AG09309 (cell line): ENCODE results near the gene ZFHX3.

Experiments
- DNase-seq: peaks from one replicate; pipeline ENCODE4 v3.0.0-alpha.2; 2010; ENCODE audit warnings: low read depth
- H3K4me3 ChIP-seq: 2 replicates; pipeline ENCODE4 v1.5.1; 2011; ENCODE audit warnings: mild to moderate bottlenecking, low read depth, low read length, moderate library complexity; ENCODE audit not compliant: control insufficient read depth
- TF ChIP-seq, protein P1 (sequence below): IDR thresholded peaks from 2 replicates; pipeline ENCODE4 v1.5.1; 2011; ENCODE audit warnings: mild to moderate bottlenecking, low read depth, low read length, inconsistent platforms; ENCODE audit not compliant: insufficient read depth, control insufficient read depth; ENCODE audit errors: missing control alignments

Gene ZFHX3

DNA sequence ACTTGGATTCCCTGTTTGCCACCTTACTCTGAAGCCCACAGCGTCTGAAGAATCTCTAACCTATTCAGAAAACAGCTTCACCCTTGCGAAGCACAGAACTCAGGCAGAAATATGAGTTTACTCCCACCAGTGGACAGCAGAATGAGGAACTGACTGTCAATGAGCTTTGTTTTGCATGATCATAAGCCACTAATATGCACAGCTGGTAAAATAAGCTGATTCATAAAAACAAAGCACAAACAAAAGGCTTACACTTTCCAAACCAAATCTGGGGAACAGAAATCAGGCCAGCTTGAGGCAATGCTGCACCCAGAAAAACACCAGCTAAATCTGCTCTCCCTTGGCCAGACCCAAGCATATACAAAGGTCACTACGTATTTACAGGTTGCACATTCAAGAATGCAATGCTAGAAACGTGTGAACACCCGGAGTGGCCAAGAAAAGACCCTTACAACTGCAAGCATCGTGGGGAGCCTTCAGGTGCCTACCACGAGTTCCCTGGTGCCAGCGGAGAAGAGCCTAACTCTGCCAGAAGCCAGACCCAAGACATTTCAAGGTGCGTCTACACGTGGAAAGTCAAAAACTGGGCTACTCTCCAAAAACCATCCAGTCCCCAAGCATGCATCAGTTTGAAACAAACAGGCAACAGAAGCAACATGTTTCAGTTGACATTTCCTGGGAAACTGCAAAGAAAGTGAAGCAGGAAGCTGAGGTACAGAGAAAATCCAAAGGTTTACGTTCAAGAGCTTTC is 207.1 kb downstream of the ZFHX3 start:
- no peak for DNase-seq
- TF ChIP-seq, protein P1, sequence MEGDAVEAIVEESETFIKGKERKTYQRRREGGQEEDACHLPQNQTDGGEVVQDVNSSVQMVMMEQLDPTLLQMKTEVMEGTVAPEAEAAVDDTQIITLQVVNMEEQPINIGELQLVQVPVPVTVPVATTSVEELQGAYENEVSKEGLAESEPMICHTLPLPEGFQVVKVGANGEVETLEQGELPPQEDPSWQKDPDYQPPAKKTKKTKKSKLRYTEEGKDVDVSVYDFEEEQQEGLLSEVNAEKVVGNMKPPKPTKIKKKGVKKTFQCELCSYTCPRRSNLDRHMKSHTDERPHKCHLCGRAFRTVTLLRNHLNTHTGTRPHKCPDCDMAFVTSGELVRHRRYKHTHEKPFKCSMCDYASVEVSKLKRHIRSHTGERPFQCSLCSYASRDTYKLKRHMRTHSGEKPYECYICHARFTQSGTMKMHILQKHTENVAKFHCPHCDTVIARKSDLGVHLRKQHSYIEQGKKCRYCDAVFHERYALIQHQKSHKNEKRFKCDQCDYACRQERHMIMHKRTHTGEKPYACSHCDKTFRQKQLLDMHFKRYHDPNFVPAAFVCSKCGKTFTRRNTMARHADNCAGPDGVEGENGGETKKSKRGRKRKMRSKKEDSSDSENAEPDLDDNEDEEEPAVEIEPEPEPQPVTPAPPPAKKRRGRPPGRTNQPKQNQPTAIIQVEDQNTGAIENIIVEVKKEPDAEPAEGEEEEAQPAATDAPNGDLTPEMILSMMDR, result no peak
- no peak overlapping the region for H3K4me3 ChIP-seq

DNA sequence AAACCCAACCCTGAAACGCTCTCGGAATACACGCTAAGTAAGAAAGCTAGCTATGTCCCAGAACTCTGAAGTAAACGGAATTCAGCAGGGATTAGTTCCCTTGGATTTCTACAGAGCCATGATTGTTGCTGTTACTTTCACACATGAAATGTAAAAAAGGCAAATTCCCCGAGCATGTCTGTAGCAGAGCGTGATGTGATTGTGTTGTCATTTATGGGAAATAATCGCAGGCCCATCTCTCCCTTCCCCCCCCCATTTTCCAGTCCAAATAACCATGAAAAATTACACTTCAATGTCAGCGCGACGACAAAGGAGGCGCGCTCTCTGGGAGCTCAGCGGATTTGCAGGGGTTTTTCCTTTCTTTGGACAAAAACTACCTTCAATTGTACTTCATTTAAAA is 209.0 kb downstream of the ZFHX3 start:
- DNase-seq, result no peak
- H3K4me3 ChIP-seq, result no peak overlapping the region
- TF ChIP-seq, protein P1, result no peak

DNA sequence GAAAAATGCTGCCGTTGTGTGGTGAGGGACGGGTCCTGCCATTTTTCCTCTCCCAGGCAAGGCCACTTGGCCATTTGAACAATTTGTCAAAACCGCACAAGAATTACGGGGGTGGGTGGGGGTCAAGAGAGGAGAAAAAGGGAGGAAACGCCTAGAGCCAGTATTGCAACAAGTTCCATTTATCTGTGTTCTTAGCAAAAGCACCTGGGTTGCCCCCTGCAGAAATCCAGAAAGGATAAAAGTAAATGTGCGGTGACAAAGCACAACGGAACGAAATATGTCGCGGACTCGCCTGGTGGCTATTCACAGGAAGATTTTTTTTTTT is 209.4 kb downstream of the ZFHX3 start:
- no peak overlapping the region for H3K4me3 ChIP-seq
- TF ChIP-seq, protein P1, result no peak
- no peak for DNase-seq

DNA sequence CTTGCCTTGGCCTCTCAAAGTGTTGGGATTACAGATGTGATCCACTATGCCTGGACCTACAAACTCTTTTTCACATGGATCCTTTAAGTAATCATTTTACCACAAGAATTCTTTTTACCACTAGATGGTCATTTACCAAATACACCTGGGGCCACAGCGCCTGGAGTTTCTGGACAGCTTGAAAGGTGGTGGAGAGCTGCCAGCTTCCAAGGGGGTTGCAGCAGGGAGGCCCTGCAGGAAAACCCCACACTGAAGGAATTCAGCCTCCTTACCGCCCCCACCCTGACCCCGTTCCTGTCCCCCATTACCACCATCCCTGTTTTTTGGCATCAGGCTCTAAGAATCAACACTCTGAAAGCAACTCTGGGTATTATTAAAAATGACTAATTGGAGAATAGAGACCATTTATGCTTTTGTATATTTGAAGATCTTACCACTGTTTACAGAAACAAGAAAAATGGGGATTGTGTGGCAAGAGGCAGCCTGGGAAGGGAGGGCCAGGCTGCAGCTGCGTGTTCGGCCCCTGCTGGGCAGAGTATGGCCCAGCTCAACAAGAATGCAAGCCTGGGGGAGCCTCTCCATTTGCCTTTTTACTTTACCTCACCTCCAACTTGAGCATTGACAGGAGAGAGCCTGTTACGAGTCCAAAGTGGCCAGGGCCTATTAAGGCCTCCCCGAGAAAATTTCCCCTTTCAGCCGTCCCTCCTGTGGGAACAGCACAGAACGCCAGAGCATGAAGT is 209.9 kb downstream of the ZFHX3 start:
- DNase-seq, result no peak
- TF ChIP-seq, protein P1, result no peak
- no peak overlapping the region for H3K4me3 ChIP-seq

DNA sequence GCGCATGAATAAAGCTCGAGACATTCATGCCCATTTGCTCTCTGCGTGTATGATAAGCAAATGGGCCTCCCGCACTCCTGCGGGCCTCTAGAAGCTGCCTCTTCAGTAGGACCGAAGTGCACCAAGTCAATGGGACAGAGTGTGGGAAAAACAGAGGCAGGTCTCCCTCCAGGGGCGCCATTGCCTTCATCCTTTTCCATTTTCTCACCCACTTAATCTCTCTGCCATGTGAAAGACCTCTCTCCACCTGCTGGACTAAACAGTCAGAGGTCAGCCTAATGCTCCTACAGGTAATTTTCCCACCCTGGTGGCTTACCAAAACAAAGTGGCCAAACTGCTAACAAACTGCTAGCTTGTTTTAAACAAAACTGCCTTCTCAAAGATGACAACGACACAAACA is 210.9 kb downstream of the ZFHX3 start:
- no peak for DNase-seq
- TF ChIP-seq, protein P1, result no peak
- H3K4me3 ChIP-seq, result no peak overlapping the region

DNA sequence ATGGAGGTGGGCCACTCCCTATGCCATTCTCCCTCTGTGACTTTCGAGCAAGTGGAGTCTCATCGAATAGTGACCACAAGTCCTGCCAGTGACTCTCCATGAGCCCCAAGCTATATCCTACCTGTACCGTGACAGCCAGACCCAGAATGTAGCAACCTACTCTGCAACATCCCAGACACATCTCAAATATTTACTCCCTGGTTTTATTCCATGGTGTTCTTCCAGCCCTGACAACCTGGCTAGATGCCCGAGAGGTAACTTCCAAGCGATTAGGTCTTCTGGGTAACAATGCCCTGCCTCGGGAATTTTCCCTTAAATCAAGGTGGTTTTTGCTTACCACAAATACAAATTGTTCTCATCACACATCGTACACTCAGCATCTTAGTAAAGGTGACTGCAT is 211.7 kb downstream of the ZFHX3 start:
- no peak for DNase-seq
- TF ChIP-seq, protein P1, result no peak

DNA sequence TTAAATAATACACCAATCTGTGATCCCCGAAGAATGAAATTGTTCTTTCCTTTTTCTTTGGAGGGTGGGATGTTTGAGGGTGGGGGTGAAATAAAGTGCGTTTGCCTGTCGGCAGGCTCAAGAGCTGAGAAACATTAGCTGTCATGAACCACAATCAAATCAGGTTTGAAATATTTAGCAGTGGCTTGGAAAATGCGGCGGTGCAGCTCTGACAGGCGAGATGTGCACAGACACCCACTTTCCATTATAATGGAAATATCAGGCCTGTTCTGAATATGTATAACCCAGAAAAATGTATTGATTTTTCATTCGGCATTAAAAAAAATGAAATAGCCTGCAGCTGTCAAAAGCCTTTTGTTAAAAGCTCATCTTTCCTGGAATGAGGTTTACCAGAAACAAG is 212.8 kb downstream of the ZFHX3 start:
- H3K4me3 ChIP-seq, result no peak overlapping the region
- DNase-seq, result no peak
- TF ChIP-seq, protein P1, result no peak

More for the DNA sequence above, 211.7 kb downstream of the ZFHX3 start:
- H3K4me3 ChIP-seq, result no peak overlapping the region
